GM12891 (cell line): ENCODE data around the gene CBLL2.

Experiments used
- PAX5 ChIP-seq: IDR thresholded peaks from 2 replicates; pipeline ENCODE4 v1.6.1; 2011; ENCODE audit warnings: low read length, moderate library complexity, mild to moderate bottlenecking; ENCODE audit not compliant: insufficient read depth, severe bottlenecking
- POLR2A ChIP-seq: IDR thresholded peaks from 2 replicates; pipeline ENCODE4 v1.6.1; 2011; ENCODE audit warnings: low read depth, low read length, control low read depth
- POLR2AphosphoS5 ChIP-seq: IDR thresholded peaks from 2 replicates; pipeline ENCODE4 v1.6.1; 2011; ENCODE audit warnings: low read depth, low read length, control low read depth
- TAF1 ChIP-seq: IDR thresholded peaks from 2 replicates; pipeline ENCODE4 v1.6.1; 2011; ENCODE audit warnings: low read depth, low read length, control low read depth

DNA sequence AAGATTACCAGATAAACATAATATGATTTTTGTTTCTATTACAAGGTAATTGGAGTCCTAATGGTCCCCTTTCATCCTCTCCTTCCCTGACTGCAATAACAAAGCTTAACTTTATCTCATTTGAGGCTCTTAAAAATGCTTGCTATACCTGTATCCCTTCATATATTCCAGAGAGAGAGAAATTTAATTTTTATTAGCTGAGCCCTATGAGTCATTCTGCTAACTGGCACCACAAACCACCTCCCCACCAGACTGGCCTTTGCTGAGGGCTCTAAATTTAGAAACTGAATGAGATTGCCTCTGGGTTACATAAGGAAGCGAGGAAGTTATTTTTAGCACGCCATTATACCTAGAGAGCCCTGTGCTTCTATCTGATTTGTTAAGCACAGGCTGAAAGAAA lies 27.4 kb downstream of the CBLL2 start:
- no peak for TF ChIP-seq POLR2A
- TF ChIP-seq TAF1, result no peak
- TF ChIP-seq POLR2AphosphoS5, result no peak
- TF ChIP-seq PAX5, result no peak
